Right lobe of liver (tissue), 4 donors: ENCODE measurements around the gene TTC6.

Experiments
- CTCF ChIP-seq, 4 donors: fragments of 200-600 bp in 3 of 4; fragments of 450-650 bp in 1 of 4; IDR thresholded peaks; one replicate each; pipeline versions ENCODE4 v1.5.1 to v1.8.0; 2016 to 2022; ENCODE audit warnings: antibody characterized with exemption in 4 of 4, mild to moderate bottlenecking in 2 of 4
- POLR2A ChIP-seq: fragments of 450-650 bp; IDR thresholded peaks from one replicate; pipeline ENCODE4 v1.6.1; 2017; ENCODE audit warnings: antibody characterized with exemption, mild to moderate bottlenecking
- donor health status: DM: no; HTN: no; CAD: no.
- donor health status: DM: no; HTN: no; CAD: no.
- donor health status: DM: no; HTN: yes; CAD: no.

GRCh38 chr14:37573356-37573755, 22.1 kb upstream of the TTC6 start:
- TF ChIP-seq CTCF (IDR thresholded peaks at IDR 0.05): no peak
- TF ChIP-seq POLR2A: no peak
